ENCODE data around the gene THRAP3.

THRAP3 gene

GRCh38 chr1:36351227-36351977, 127.2 kb downstream of the THRAP3 start:
- peak; percentile 52 to 55 for DNase-seq (ENCODE audit: low read depth in 2 of 2)

GRCh38 chr1:36352125-36352909, 128.1 kb downstream of the THRAP3 start:
- no peak for DNase-seq (ENCODE audit: low read depth in 2 of 2)

GRCh38 chr1:36352910-36353878, 129.0 kb downstream of the THRAP3 start:
- DNase-seq (ENCODE audit: low read depth in 2 of 2): no peak

- DNase-seq (ENCODE audit: low read depth in 2 of 2): no peak
These were observed 130.2 kb downstream of the THRAP3 start for GRCh38 chr1:36354486-36354885.
